HCT116 (cell line): ENCODE results near the gene BTG3. TPM values are rescaled to one million over a fixed set of nuclear protein-coding genes. Genes with fewer than 3 reads are reported as not detected.

Source experiments
- ATAC-seq: fragments of 200-7000 bp; cut with Tn5 transposase; 2 replicates; pipeline ENCODE4 v1.9.1; 2020; ENCODE audit warnings: mild to moderate bottlenecking, moderate library complexity
- BruUV-seq: library from RNA; stranded (reverse); fragments of 400-500 nt; replicated peaks from 2 replicates; lab custom pipeline; 2021; lab: Mats Ljungman, UMichigan
- CTCF ChIA-PET: fragments of 300-600 bp; sonication (Branson Sonifier 250); formaldehyde crosslinking; loops from one replicate; lab custom pipeline; 2021; ENCODE audit warnings: antibody characterized with exemption; lab: Charles Lee
- POLR2A ChIA-PET: fragments of 300-600, 350-600 bp; sonication (Branson Sonifier 250); formaldehyde crosslinking; loops from one replicate; lab custom pipeline; 2021; ENCODE audit warnings: antibody characterized with exemption; lab: Charles Lee
- RAD21 ChIA-PET, 2 experiments: fragments of 300-600 bp; sonication (Branson Sonifier 250); formaldehyde crosslinking; loops; one replicate each; lab custom pipeline; 2023; ENCODE audit warnings: low total read pairs in 2 of 2; ENCODE audit not compliant: uncharacterized antibody in 2 of 2, unreplicated experiment in 2 of 2, low non-redundant PET in 1 of 2; lab: Charles Lee
- DNase-seq: peaks from one replicate; pipeline ENCODE4 v3.0.0-alpha.2; 2010; ENCODE audit warnings: low read depth, low spot score
- H2AFZ ChIP-seq: fragments of 200-600 bp; shearing (Covaris generic), sonication (generic); 2 replicates; pipeline ENCODE4 v1.6.1; 2017; ENCODE audit warnings: low read depth, mixed run types, mixed read lengths, antibody characterized with exemption, low read length; ENCODE audit not compliant: poor library complexity, severe bottlenecking
- H3K27ac ChIP-seq: 2 replicates; pipeline ENCODE4 v1.5.1; 2012; ENCODE audit warnings: low read depth, low read length
- H3K27me3 ChIP-seq: fragments of 200-600 bp; sonication (generic); 2 replicates; pipeline ENCODE4 v1.6.1; 2016; ENCODE audit warnings: mixed run types, low read length, mixed read lengths; ENCODE audit not compliant: insufficient read depth
- H3K36me3 ChIP-seq, 2 experiments: fragments of 200-500 bp in 1 of 2; fragments of 200-600 bp in 1 of 2; sonication (Bioruptor generic) in 1 of 2; sonication (generic) in 1 of 2; 2 replicates each; pipeline versions ENCODE4 v1.5.1 to v1.6.1; 2014 to 2016; ENCODE audit warnings: low read length in 2 of 2, inconsistent platforms in 1 of 2, mixed read lengths in 1 of 2, mixed run types in 1 of 2; ENCODE audit not compliant: insufficient read depth in 2 of 2, control insufficient read depth in 1 of 2
- H3K4me1 ChIP-seq, 2 experiments: fragments of 200-600 bp in 1 of 2; sonication (generic) in 1 of 2; 2 replicates each; pipeline versions ENCODE4 v1.5.1 to v1.6.1; 2012 to 2017; ENCODE audit warnings: low read length in 2 of 2, inconsistent platforms in 1 of 2, mild to moderate bottlenecking in 1 of 2, mixed read lengths in 1 of 2, mixed run types in 1 of 2, moderate library complexity in 1 of 2; ENCODE audit not compliant: insufficient read depth in 2 of 2, control insufficient read depth in 1 of 2
- H3K4me2 ChIP-seq: fragments of 200-600 bp; sonication (generic); 2 replicates; pipeline ENCODE4 v1.6.1; 2017; ENCODE audit warnings: mixed run types, low read length, mixed read lengths
- H3K4me3 ChIP-seq, 2 experiments: fragments of 200-600 bp in 1 of 2; sonication (generic) in 1 of 2; replicated peaks in 1 of 2; 2 replicates each; pipeline ENCODE4 v1.5.1; 2011 to 2016; ENCODE audit warnings: low read length in 2 of 2, control low read depth in 1 of 2, low read depth in 1 of 2, mild to moderate bottlenecking in 1 of 2, mixed read lengths in 1 of 2, mixed run types in 1 of 2
- H3K79me2 ChIP-seq: fragments of 200-600 bp; sonication (generic); 2 replicates; pipeline ENCODE4 v1.6.1; 2017; ENCODE audit warnings: mild to moderate bottlenecking, mixed run types, low read length, moderate library complexity, mixed read lengths; ENCODE audit not compliant: insufficient read depth
- H3K9ac ChIP-seq: fragments of 200-600 bp; sonication (generic); 2 replicates; pipeline ENCODE4 v1.6.1; 2016; ENCODE audit warnings: low read length, mixed read lengths
- H3K9me2 ChIP-seq: fragments of 200-600 bp; sonication (generic), shearing (Covaris generic); 2 replicates; pipeline ENCODE4 v1.6.1; 2017; ENCODE audit warnings: mixed run types, mild to moderate bottlenecking, moderate library complexity; ENCODE audit not compliant: insufficient read depth
- H3K9me3 ChIP-seq, 2 experiments: fragments of 200-500 bp in 1 of 2; fragments of 200-600 bp in 1 of 2; sonication (Bioruptor generic) in 1 of 2; sonication (generic) in 1 of 2; 2 replicates each; pipeline ENCODE4 v1.6.1; 2014 to 2017; ENCODE audit warnings: low read length in 2 of 2, mixed read lengths in 2 of 2, inconsistent platforms in 1 of 2, low read depth in 1 of 2, mild to moderate bottlenecking in 1 of 2, mixed run types in 1 of 2, moderate library complexity in 1 of 2; ENCODE audit not compliant: control insufficient read depth in 1 of 2, insufficient read depth in 1 of 2
- H4K20me1 ChIP-seq: fragments of 200-600 bp; sonication (generic), shearing (Covaris generic); 2 replicates; pipeline ENCODE4 v1.6.1; 2017; ENCODE audit warnings: mixed run types, mild to moderate bottlenecking, moderate library complexity; ENCODE audit not compliant: insufficient read depth
- CEBPB ChIP-seq: IDR thresholded peaks from 2 replicates; pipeline ENCODE4 v1.6.1; 2012; ENCODE audit warnings: low read depth
- ELF1 ChIP-seq: IDR thresholded peaks from 2 replicates; pipeline ENCODE4 v1.6.1; 2012; ENCODE audit warnings: low read depth, borderline replicate concordance
- EZH2phosphoT487 ChIP-seq: fragments of 200-600 bp; IDR thresholded peaks from 2 replicates; pipeline ENCODE4 v1.6.1; 2018; ENCODE audit warnings: antibody characterized with exemption, borderline replicate concordance
- FOSL1 ChIP-seq: IDR thresholded peaks from 2 replicates; pipeline ENCODE4 v1.6.1; 2012; ENCODE audit warnings: low read depth
- JUND ChIP-seq: IDR thresholded peaks from 2 replicates; pipeline ENCODE4 v1.6.1; 2012
- REST ChIP-seq: IDR thresholded peaks from 2 replicates; pipeline ENCODE4 v1.6.1; 2012; ENCODE audit warnings: low read depth
- SIN3A ChIP-seq: IDR thresholded peaks from 2 replicates; pipeline ENCODE4 v1.6.1; 2012; ENCODE audit warnings: low read depth
- SP1 ChIP-seq: IDR thresholded peaks from 2 replicates; pipeline ENCODE4 v1.6.1; 2012; ENCODE audit warnings: low read depth
- SRF ChIP-seq: IDR thresholded peaks from 2 replicates; pipeline ENCODE4 v1.6.1; 2012; ENCODE audit warnings: low read depth
- TCF7L2 ChIP-seq: IDR thresholded peaks from 2 replicates; pipeline ENCODE4 v1.7.0; 2011; ENCODE audit warnings: borderline replicate concordance, inconsistent platforms; ENCODE audit not compliant: insufficient read depth, insufficient read length; ENCODE audit errors: extremely low read depth
- intact Hi-C: fragments of 100-400 bp; cut with micrococcal nuclease; formaldehyde crosslinking; loops from 2 replicates; pipeline ENCODE4 v1.10.0; 2022
- total RNA-seq: library from RNA; stranded (reverse); gene quantifications from one replicate; pipeline ENCODE4 v1.2.1, GENCODE V29; 2021; ENCODE audit not compliant: unreplicated experiment
- TF ChIP-seq, protein P1 (sequence below), 3 experiments: fragments of 200-600 bp in 1 of 3; sonication (generic) in 1 of 3; IDR thresholded peaks in 2 of 3; conservative IDR thresholded peaks in 1 of 3; 2 replicates each; pipeline ENCODE4 v1.5.1; 2012 to 2017; ENCODE audit warnings: low read depth in 2 of 3, low read length in 2 of 3, antibody characterized with exemption in 1 of 3, borderline replicate concordance in 1 of 3, control low read depth in 1 of 3, mild to moderate bottlenecking in 1 of 3, mixed read lengths in 1 of 3, mixed run types in 1 of 3, moderate library complexity in 1 of 3; ENCODE audit not compliant: insufficient read depth in 1 of 3

BTG3 gene
- total RNA-seq, 1 experiment from 2014 or later, result 67.1 TPM

DNA sequence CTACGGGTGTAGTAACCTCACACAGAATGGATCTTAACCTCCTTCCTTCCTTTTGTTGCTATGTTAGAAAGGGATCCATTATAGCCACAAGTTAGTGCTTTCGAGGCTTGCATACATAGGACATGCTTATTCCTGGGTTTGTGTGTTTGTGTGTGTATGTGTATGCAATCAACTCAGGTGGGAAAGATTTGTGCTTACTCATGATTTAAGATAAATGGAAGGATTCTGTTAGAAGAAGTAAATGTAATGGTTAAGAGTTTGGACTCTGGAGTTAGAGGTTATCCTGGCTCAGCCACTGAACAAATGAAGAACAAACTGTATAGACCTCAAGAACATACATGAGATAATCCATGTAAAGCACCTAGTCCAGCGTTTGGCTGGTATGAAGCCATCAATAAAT, 28.8 kb downstream of the BTG3 start:
- H4K20me1 ChIP-seq, result no peaks in the 10 kb centered on the region
- TF ChIP-seq, protein P1, sequence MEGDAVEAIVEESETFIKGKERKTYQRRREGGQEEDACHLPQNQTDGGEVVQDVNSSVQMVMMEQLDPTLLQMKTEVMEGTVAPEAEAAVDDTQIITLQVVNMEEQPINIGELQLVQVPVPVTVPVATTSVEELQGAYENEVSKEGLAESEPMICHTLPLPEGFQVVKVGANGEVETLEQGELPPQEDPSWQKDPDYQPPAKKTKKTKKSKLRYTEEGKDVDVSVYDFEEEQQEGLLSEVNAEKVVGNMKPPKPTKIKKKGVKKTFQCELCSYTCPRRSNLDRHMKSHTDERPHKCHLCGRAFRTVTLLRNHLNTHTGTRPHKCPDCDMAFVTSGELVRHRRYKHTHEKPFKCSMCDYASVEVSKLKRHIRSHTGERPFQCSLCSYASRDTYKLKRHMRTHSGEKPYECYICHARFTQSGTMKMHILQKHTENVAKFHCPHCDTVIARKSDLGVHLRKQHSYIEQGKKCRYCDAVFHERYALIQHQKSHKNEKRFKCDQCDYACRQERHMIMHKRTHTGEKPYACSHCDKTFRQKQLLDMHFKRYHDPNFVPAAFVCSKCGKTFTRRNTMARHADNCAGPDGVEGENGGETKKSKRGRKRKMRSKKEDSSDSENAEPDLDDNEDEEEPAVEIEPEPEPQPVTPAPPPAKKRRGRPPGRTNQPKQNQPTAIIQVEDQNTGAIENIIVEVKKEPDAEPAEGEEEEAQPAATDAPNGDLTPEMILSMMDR (IDR thresholded peaks at IDR 0.05 in 2 of 3, conservative IDR thresholded peaks at IDR 0.05 in 1 of 3; ENCODE audit: borderline replicate concordance in 1 of 3, insufficient read depth in 1 of 3, low read depth in 2 of 3, low read length in 2 of 3), result no peak
- TF ChIP-seq EZH2phosphoT487 (no peak), SIN3A (no peak), SP1 (no peak), ELF1 (no peak), FOSL1 (no peak), REST (no peak), SRF (no peak), TCF7L2 (no peak), JUND (no peak), CEBPB (no peak)
- TF ChIP-seq, all 23 proteins: peak for 0
- no peak for DNase-seq
- H3K9me2 ChIP-seq, result no peaks in the 10 kb centered on the region
- H3K27me3 ChIP-seq, result no peaks in the 10 kb centered on the region
- intact Hi-C loops, result no loop called here
- no peaks in the 10 kb centered on the region for H3K79me2 ChIP-seq
- RAD21 ChIA-PET, result no interaction called here
- CTCF ChIA-PET, result interaction anchor here (1.0 kb wide), 1 partner anchor 197 kb away, joined by 3 read pairs; no protein-coding TSS in a partner anchor
- no peaks in the 10 kb centered on the region for H3K36me3 ChIP-seq
- no peak overlapping the region for H3K4me3 ChIP-seq
- no peak overlapping the region for H3K9ac ChIP-seq
- no TSS peak for BruUV-seq
- no peak for ATAC-seq
- H3K9me3 ChIP-seq, result no peaks in the 10 kb centered on the region
- H3K4me2 ChIP-seq, result no peak overlapping the region
- H3K27ac ChIP-seq, result no peak overlapping the region
- H3K4me1 ChIP-seq, result no peaks in the 10 kb centered on the region
- POLR2A ChIA-PET, result no interaction called here
- no peak overlapping the region for H2AFZ ChIP-seq
